K562 (cell line): ENCODE measurements around the gene APOB. TPM values are rescaled to one million over a fixed set of nuclear protein-coding genes. Genes with fewer than 3 reads are reported as not detected.

Source experiments
- ATAC-seq: fragments of 200-7000 bp; cut with Tn5 transposase; 3 replicates; pipeline ENCODE4 v1.9.1; 2020; ENCODE audit warnings: moderate library complexity
- BruUV-seq: library from RNA; stranded (reverse); fragments of 400-500 nt; replicated peaks from 2 replicates; lab custom pipeline; 2021; lab: Mats Ljungman, UMichigan
- CTCF ChIA-PET: fragments of 300-600 bp; formaldehyde crosslinking; extraction: SDS; loops from one replicate; lab custom pipeline; 2021; ENCODE audit warnings: low intra/inter-chr PET ratio; lab: Yijun Ruan, JAX
- POLR2A ChIA-PET: fragments of 300-600, 350-650 bp; sonication (Branson Sonifier 250); formaldehyde crosslinking; extraction: SDS; loops from one replicate; lab custom pipeline; 2021; ENCODE audit warnings: antibody characterized with exemption, inconsistent platforms; lab: Yijun Ruan, JAX
- DNase-seq, 4 experiments: peaks; one replicate each; pipeline versions ENCODE4 v3.0.0 to v3.0.0-alpha.2; 2011 to 2018; ENCODE audit warnings: low spot score in 3 of 4, mixed read lengths in 3 of 4; ENCODE audit errors: extremely low read depth in 1 of 4
- FAIRE-seq: peaks from 2 replicates; lab custom pipeline; 2011; peaks lifted over from hg19 to GRCh38; lab: Jason Lieb, UNC
- H2AFZ ChIP-seq: 2 replicates; pipeline ENCODE4 v1.6.0; 2011; ENCODE audit warnings: low read depth, low read length, control low read depth, inconsistent platforms
- H3K27ac ChIP-seq: fragments of 200-600 bp; 3 replicates; pipeline ENCODE4 v1.8.0; 2011; ENCODE audit warnings: low read depth, mild to moderate bottlenecking, control low read depth, inconsistent platforms, low read length, moderate library complexity, mixed read lengths; ENCODE audit errors: extremely low read depth
- H3K27me3 ChIP-seq, 2 experiments: fragments of 300-600 bp in 1 of 2; 2 replicates in 1 of 2; 3 replicates in 1 of 2; pipeline versions ENCODE4 v1.6.0 to v1.8.0; 2011; ENCODE audit warnings: inconsistent platforms in 2 of 2, low read length in 2 of 2, mild to moderate bottlenecking in 1 of 2, mixed read lengths in 1 of 2, moderate library complexity in 1 of 2; ENCODE audit not compliant: control insufficient read depth in 2 of 2, insufficient read depth in 2 of 2
- H3K36me3 ChIP-seq: fragments of 300-600 bp; 3 replicates; pipeline ENCODE4 v1.8.0; 2011; ENCODE audit warnings: mild to moderate bottlenecking, low read length, inconsistent platforms; ENCODE audit not compliant: control insufficient read depth, insufficient read depth
- H3K4me1 ChIP-seq, 2 experiments: fragments of 200-600 bp in 1 of 2; replicated peaks in 1 of 2; 2 replicates in 1 of 2; 3 replicates in 1 of 2; pipeline versions ENCODE4 v1.5.1 to v1.8.0; 2011; ENCODE audit warnings: inconsistent platforms in 2 of 2, low read length in 2 of 2, mild to moderate bottlenecking in 1 of 2, mixed read lengths in 1 of 2, moderate library complexity in 1 of 2; ENCODE audit not compliant: control insufficient read depth in 2 of 2, insufficient read depth in 2 of 2
- H3K4me2 ChIP-seq: 2 replicates; pipeline ENCODE4 v1.6.1; 2011; ENCODE audit warnings: low read length, control low read depth, inconsistent platforms, mixed read lengths; ENCODE audit not compliant: insufficient read depth
- H3K4me3 ChIP-seq: fragments of 200-600 bp; sonication (generic), shearing (Covaris generic); 2 replicates; pipeline ENCODE4 v1.5.1; 2016; ENCODE audit warnings: control low read depth, inconsistent platforms
- H3K79me2 ChIP-seq: fragments of 200-600 bp; 3 replicates; pipeline ENCODE4 v1.8.0; 2011; ENCODE audit warnings: low read length, inconsistent platforms; ENCODE audit not compliant: control insufficient read depth, insufficient read depth
- H3K9ac ChIP-seq, 2 experiments: 2 replicates each; pipeline versions ENCODE4 v1.6.0 to v1.6.1; 2011; ENCODE audit warnings: low read depth in 2 of 2, low read length in 2 of 2, control low read depth in 1 of 2, inconsistent platforms in 1 of 2, mild to moderate bottlenecking in 1 of 2, mixed read lengths in 1 of 2; ENCODE audit not compliant: insufficient read depth in 1 of 2
- H3K9me1 ChIP-seq: one replicate; pipeline ENCODE4 v1.6.0; 2011; ENCODE audit warnings: inconsistent platforms, mild to moderate bottlenecking, low read length, moderate library complexity; ENCODE audit not compliant: control insufficient read depth, insufficient read depth
- H3K9me3 ChIP-seq: replicated peaks from 2 replicates; pipeline ENCODE4 v1.5.1; 2011; ENCODE audit warnings: low read depth, low read length, inconsistent platforms; ENCODE audit not compliant: control insufficient read depth, insufficient read depth
- H4K20me1 ChIP-seq: replicated peaks from 2 replicates; pipeline ENCODE4 v1.6.1; 2011; ENCODE audit warnings: low read length, inconsistent platforms, mixed read lengths; ENCODE audit not compliant: control insufficient read depth, insufficient read depth
- CBX2 ChIP-seq: fragments of 200-600 bp; sonication (generic); IDR thresholded peaks from one replicate; pipeline ENCODE4 v1.6.1; 2012; ENCODE audit warnings: mild to moderate bottlenecking, low read length, inconsistent platforms; ENCODE audit not compliant: insufficient read depth, poor library complexity, severe bottlenecking
- ELK1 ChIP-seq: sonication (generic); formaldehyde crosslinking; IDR thresholded peaks from 2 replicates; pipeline ENCODE4 v1.8.1; 2022; ENCODE audit warnings: missing genetic modification reagents
- MCM2 ChIP-seq: fragments of 450-650 bp; IDR thresholded peaks from 2 replicates; pipeline ENCODE4 v1.6.1; 2017; ENCODE audit warnings: low read depth, mild to moderate bottlenecking
- MTF1 ChIP-seq: fragments of 250-450 bp; sonication (Bioruptor Pico); IDR thresholded peaks from 2 replicates; pipeline ENCODE4 v1.9.0; 2021; ENCODE audit warnings: moderate library complexity, mild to moderate bottlenecking, inconsistent platforms, borderline replicate concordance
- SMARCC2 ChIP-seq: fragments of 450-650 bp; IDR thresholded peaks from 2 replicates; pipeline ENCODE4 v1.6.1; 2017; ENCODE audit warnings: antibody characterized with exemption, moderate library complexity, mild to moderate bottlenecking, low read depth
- WGBS: fragments of 100-300 bp; shearing (Covaris generic); methylation state at CpG from one replicate; pipeline ENCODE4 v1.1.6; 2016; ENCODE audit warnings: low coverage, mixed read lengths; ENCODE audit not compliant: insufficient coverage; ENCODE audit errors: missing lambda C conversion rate; 5-methylcytosine and 5-hydroxymethylcytosine counted together
- in situ Hi-C: fragments of 300-500 bp; cut with MboI; formaldehyde crosslinking; loops from 4 replicates; pipeline ENCODE4 v1.15.0; 2018; ENCODE audit warnings: inconsistent platforms, mixed read lengths
- intact Hi-C: fragments of 100-400 bp; cut with micrococcal nuclease; formaldehyde crosslinking; loops from 2 replicates; pipeline ENCODE4 v1.14.2; 2022
- polyA plus RNA-seq, 8 experiments: library from polyadenylated mRNA; depleted of rRNA in 4 of 8; stranded (reverse) in 5 of 8; unstranded in 3 of 8; fragments of >200 nt; fragmentation: Nextera tagmentation in 2 of 8; fragmentation: Illumina TruSeq in 1 of 8; extraction: Ambion mirVana in 2 of 8; extraction: Trizol in 1 of 8; gene quantifications; 2 replicates each; pipeline versions ENCODE4 v1.2.1 to v1.2.3, GENCODE V29; 2011 to 2014; ENCODE audit warnings: inconsistent platforms in 1 of 8, missing spikeins in 1 of 8
- total RNA-seq, 7 experiments: library from RNA; depleted of rRNA in 6 of 7; stranded (reverse); fragments of >200 nt in 6 of 7; fragmentation: Illumina TruSeq in 2 of 7; extraction: Trizol in 2 of 7; gene quantifications; 2 replicates each; pipeline versions ENCODE4 v1.2.1 to v1.2.3, GENCODE V29; 2011 to 2021; ENCODE audit warnings: low replicate concordance in 1 of 7

APOB gene
- total and polyA plus RNA-seq, 9 of the 15 experiments (the other 6 are each of a cell fraction or from before 2014, with no cell fraction given): 0.73 TPM; not detected in 8

GRCh38 chr2:20988905-20989304 is 55.0 kb downstream of the APOB start:
- H3K9me1 ChIP-seq: no peaks in the 10 kb centered on the region
- ChIA-PET CTCF (no interaction called here), POLR2A (no interaction called here)
- no peaks in the 10 kb centered on the region for H3K4me1 ChIP-seq
- no peak for FAIRE-seq
- H3K27me3 ChIP-seq: peaks cover 0 to 40% of the 10 kb centered on the region in 2 experiments; a peak in 3 of 5 replicates
- H3K4me3 ChIP-seq: no peak overlapping the region
- no TSS peak for BruUV-seq
- in situ Hi-C loops: no loop called here
- H3K27ac ChIP-seq: no peak overlapping the region
- no peak overlapping the region for H2AFZ ChIP-seq
- H3K4me2 ChIP-seq: no peak overlapping the region
- no peaks in the 10 kb centered on the region for H4K20me1 ChIP-seq
- TF ChIP-seq MTF1 (CRISPR knock-in tag): no peak
- TF ChIP-seq CBX2: no peak
- TF ChIP-seq ELK1 (CRISPR knock-in tag): no peak
- TF ChIP-seq MCM2: no peak
- TF ChIP-seq SMARCC2: no peak
- H3K9me3 ChIP-seq: no peaks in the 10 kb centered on the region
- H3K79me2 ChIP-seq: no peaks in the 10 kb centered on the region
- H3K9ac ChIP-seq: no peak overlapping the region
- no peak for ATAC-seq
- intact Hi-C loops: no loop called here
- WGBS: 0% methylated on average over 4 of the region's 4 CpGs
- no peak for DNase-seq
- H3K36me3 ChIP-seq: no peaks in the 10 kb centered on the region
